Measurements from ENCODE around the gene TMEM204. TPM values are rescaled to one million over a fixed set of nuclear protein-coding genes. Genes with fewer than 3 reads are reported as not detected.

Gene TMEM204
- polyA plus RNA-seq, 3 donors = 0.09 to 1.5 (median 1.3) TPM

DNA sequence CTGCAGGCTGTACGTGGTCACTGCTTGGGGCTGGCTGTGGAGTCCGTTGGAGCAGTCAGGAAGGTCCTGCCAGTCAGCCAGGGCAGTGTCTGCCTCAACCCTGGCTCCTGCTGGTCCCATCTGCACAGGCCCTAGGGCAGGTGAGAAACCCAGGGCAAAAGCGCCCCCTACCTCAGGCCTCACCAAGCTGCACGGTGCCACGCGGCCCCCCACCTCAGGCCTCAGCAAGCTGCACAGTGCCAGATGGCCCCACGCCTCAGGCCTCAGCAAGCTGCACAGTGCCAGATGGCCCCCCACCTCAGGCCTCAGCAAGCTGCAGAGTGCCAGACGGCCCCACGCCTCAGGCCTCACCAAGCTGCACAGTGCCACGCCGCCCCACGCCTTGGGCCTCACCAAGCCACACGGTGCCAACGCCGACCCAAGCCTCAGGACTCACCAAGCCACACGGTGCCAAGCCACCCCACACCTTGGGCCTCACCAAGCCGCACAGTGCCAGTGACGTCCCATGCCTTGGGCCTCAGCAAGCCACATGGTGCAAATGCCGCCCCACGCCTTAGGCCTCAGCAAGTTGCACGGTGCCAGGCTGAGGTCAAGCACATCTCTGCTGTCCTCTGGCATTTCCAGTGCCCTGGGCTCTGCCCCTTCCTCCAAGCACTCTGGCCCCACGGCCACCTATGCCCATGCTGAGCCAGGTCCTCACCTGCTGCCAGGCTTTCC is 5.5 kb downstream of the TMEM204 start:
- peaks cover 7 to 24% of the 10 kb centered on the region in 2 donors for H3K36me3 Mint-ChIP-seq
- H3K27ac Mint-ChIP-seq = no peak overlapping the region
- peaks cover 29% of the 10 kb centered on the region for H3K4me1 Mint-ChIP-seq
- no peaks in the 10 kb centered on the region for H3K9me3 ChIP-seq (replicated peaks in 1 of 2; ENCODE audit: control insufficient read depth in 1 of 2, insufficient read depth in 1 of 2, low read length in 2 of 2)
- no peak overlapping the region for H3K9ac ChIP-seq (ENCODE audit: insufficient read depth, low read length, poor library complexity, severe bottlenecking)
- peaks cover 0 to 7% (median 0%) of the 10 kb centered on the region in 7 donors for H3K9me3 Mint-ChIP-seq
- H2AFZ ChIP-seq (ENCODE audit: insufficient read depth, low read depth, low read length, poor library complexity, severe bottlenecking) = no peak overlapping the region
- no peak overlapping the region for H3K4me3 Mint-ChIP-seq
- no peak for DNase-seq
- TF ChIP-seq CTCF (IDR thresholded peaks at IDR 0.05) = no peak
- intact Hi-C loops (cut with micrococcal nuclease) = no loop called here
- no peaks in the 10 kb centered on the region for H3K36me3 ChIP-seq (replicated peaks in 1 of 2; ENCODE audit: control insufficient read depth in 1 of 2, insufficient read depth in 2 of 2, low read length in 2 of 2)
- peaks cover 26 to 31% of the 10 kb centered on the region in 2 donors for H3K4me1 ChIP-seq (ENCODE audit: control insufficient read depth in 1 of 2, insufficient read depth in 2 of 2, low read length in 2 of 2)
- H3K27me3 ChIP-seq (ENCODE audit: control insufficient read depth in 2 of 2, insufficient read depth in 2 of 2, low read length in 2 of 2) = peaks cover 0 to 23% of the 10 kb centered on the region in 2 donors
- no peak overlapping the region for H3K4me3 ChIP-seq (replicated peaks in 1 of 3; ENCODE audit: low read depth in 2 of 3, low read length in 3 of 3)
- H3K27me3 Mint-ChIP-seq (ENCODE audit: low read depth in 3 of 3) = peaks cover 20 to 33% (median 27%) of the 10 kb centered on the region in 3 donors
- H4K20me1 ChIP-seq (ENCODE audit: insufficient read depth, low read length) = no peaks in the 10 kb centered on the region
- H3K27ac ChIP-seq (ENCODE audit: low read depth in 1 of 2, low read length in 2 of 2) = no peak overlapping the region
- no peak overlapping the region for H3K4me2 ChIP-seq (replicated peaks; ENCODE audit: extremely low read depth, low read length, poor library complexity, severe bottlenecking)
- no peaks in the 10 kb centered on the region for H3K79me2 ChIP-seq (ENCODE audit: insufficient read depth, low read length)
- WGBS (ENCODE audit: insufficient coverage) = 94% methylated on average over 22 of the region's 22 CpGs

DNA sequence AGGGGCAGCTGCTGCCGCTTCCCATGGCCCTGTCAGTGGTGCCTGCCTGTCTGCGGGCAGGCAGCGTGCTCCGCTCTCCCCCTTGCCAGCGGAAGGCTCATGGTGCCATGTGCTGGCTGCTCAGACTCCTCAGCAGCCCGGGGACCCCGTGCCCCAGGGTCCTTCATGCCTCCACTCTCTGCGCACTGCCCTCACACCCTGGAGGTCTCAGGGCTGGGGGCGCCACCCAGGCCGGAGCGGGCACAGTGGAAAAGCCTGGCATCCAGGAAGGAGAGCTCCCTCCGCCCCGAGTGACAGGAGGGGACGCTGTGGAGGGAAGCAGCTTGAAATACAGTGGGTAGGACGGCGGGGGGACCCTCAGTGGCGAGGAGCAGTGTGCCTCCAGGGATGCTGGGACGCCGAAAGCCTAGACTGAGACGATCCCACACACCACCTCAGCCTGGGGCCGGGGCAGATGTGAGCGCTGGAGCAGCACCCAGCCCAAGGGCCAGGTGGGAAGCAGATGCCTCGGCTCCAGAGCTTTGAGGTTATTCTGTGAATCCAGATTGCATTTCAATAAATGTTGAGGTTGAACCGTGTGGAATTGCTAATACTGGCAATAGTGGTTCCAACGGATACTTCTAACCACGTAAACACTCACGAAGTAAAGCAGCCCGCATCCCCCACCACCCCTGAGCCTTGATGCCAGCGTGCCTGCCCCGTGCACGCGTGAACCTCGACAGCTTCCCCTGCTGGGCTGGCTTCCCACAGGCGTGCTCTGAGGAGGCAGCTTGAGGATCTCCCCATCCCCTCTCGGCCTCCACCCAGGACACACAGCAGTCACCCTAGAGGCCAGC is 6.5 kb downstream of the TMEM204 start:
- DNase-seq = no peak
- Histone ChIP-seq H3K36me3 (replicated peaks in 1 of 2; ENCODE audit: control insufficient read depth in 1 of 2, insufficient read depth in 2 of 2, low read length in 2 of 2) (no peaks in the 10 kb centered on the region), H2AFZ (ENCODE audit: insufficient read depth, low read depth, low read length, poor library complexity, severe bottlenecking) (no peak overlapping the region), H3K4me2 (replicated peaks; ENCODE audit: extremely low read depth, low read length, poor library complexity, severe bottlenecking) (no peak overlapping the region), H3K9me3 (replicated peaks in 1 of 2; ENCODE audit: control insufficient read depth in 1 of 2, insufficient read depth in 1 of 2, low read length in 2 of 2) (no peaks in the 10 kb centered on the region), H3K4me3 (replicated peaks in 1 of 3; ENCODE audit: low read depth in 2 of 3, low read length in 3 of 3) (no peak overlapping the region), H4K20me1 (ENCODE audit: insufficient read depth, low read length) (no peaks in the 10 kb centered on the region), H3K79me2 (ENCODE audit: insufficient read depth, low read length) (no peaks in the 10 kb centered on the region), H3K9ac (ENCODE audit: insufficient read depth, low read length, poor library complexity, severe bottlenecking) (no peak overlapping the region), H3K27me3 (ENCODE audit: control insufficient read depth in 2 of 2, insufficient read depth in 2 of 2, low read length in 2 of 2) (peaks cover 0 to 13% of the 10 kb centered on the region in 2 donors), H3K27ac (ENCODE audit: low read depth in 1 of 2, low read length in 2 of 2) (no peak overlapping the region), H3K4me1 (ENCODE audit: control insufficient read depth in 1 of 2, insufficient read depth in 2 of 2, low read length in 2 of 2) (peaks cover 28 to 34% of the 10 kb centered on the region in 2 donors)
- Mint-ChIP-seq H3K36me3 (peaks cover 7 to 24% of the 10 kb centered on the region in 2 donors), H3K4me1 (peaks cover 36% of the 10 kb centered on the region), H3K9me3 (peaks cover 0 to 5% (median 0%) of the 10 kb centered on the region in 7 donors), H3K27ac (no peak overlapping the region), H3K27me3 (ENCODE audit: low read depth in 3 of 3) (peaks cover 12 to 23% (median 18%) of the 10 kb centered on the region in 3 donors), H3K4me3 (no peak overlapping the region)
- 93% methylated on average over 24 of the region's 35 CpGs for WGBS (ENCODE audit: insufficient coverage)
- intact Hi-C loops (cut with micrococcal nuclease) = loop anchor here in 1 of 2 donors (5.0 to 10.0 kb wide), 2 partner anchors 65 to 68 kb away; no protein-coding TSS in a partner anchor
- no peak for TF ChIP-seq CTCF (IDR thresholded peaks at IDR 0.05)

Data from CD14-positive monocyte (primary cell).